Measurements from ENCODE around the gene ASAH2. TPM values are rescaled to one million over a fixed set of nuclear protein-coding genes. Genes with fewer than 3 reads are reported as not detected.

Gene ASAH2
- polyA plus RNA-seq, 1 donor from 2014 or later: 4.3 TPM

GRCh38 chr10:50254479-50254878 lies 3.2 kb upstream of the ASAH2 start:
- Histone ChIP-seq H3K27ac (ENCODE audit: low read length) (no peak overlapping the region), H3K9ac (ENCODE audit: low read length) (no peak overlapping the region), H3K36me3 (ENCODE audit: insufficient read depth, low read length) (no peaks in the 10 kb centered on the region), H3K27me3 (ENCODE audit: insufficient read depth, low read depth, low read length) (no peaks in the 10 kb centered on the region), H2AFZ (ENCODE audit: low read depth, low read length) (no peak overlapping the region), H4K20me1 (ENCODE audit: insufficient read depth) (no peaks in the 10 kb centered on the region), H3K9me2 (ENCODE audit: insufficient read depth, low read length) (no peaks in the 10 kb centered on the region), H3K4me2 (ENCODE audit: low read length) (no peak overlapping the region), H3K4me3 (ENCODE audit: low read length) (no peak overlapping the region), H3F3A (ENCODE audit: insufficient read depth, low read length, poor library complexity, severe bottlenecking) (no peaks in the 10 kb centered on the region), H3K79me2 (replicated peaks; ENCODE audit: insufficient read depth, low read length) (no peaks in the 10 kb centered on the region), H3K9me3 (ENCODE audit: low read length) (no peaks in the 10 kb centered on the region)
- TF ChIP-seq SMC3 (conservative IDR thresholded peaks at IDR 0.05; ENCODE audit: poor library complexity) (no peak), REST (IDR thresholded peaks at IDR 0.05; ENCODE audit: borderline replicate concordance) (no peak), MXI1 (conservative IDR thresholded peaks at IDR 0.05; ENCODE audit: poor library complexity, severe bottlenecking) (no peak), CTCF (IDR thresholded peaks at IDR 0.05; ENCODE audit: poor library complexity, severe bottlenecking) (no peak), TAF1 (IDR thresholded peaks at IDR 0.05; ENCODE audit: low read depth) (no peak), POLR2AphosphoS5 (IDR thresholded peaks at IDR 0.05) (no peak), RAD21 (conservative IDR thresholded peaks at IDR 0.05) (no peak), EZH2 (IDR thresholded peaks at IDR 0.05; ENCODE audit: borderline replicate concordance, insufficient read depth, low read length, poor library complexity, severe bottlenecking) (no peak), EP300 (conservative IDR thresholded peaks at IDR 0.05; ENCODE audit: poor library complexity, severe bottlenecking) (no peak)

GRCh38 chr10:50250096-50250854 lies 1.0 kb downstream of the ASAH2 start:
- H3K4me3 ChIP-seq (ENCODE audit: low read length): no peak overlapping the region
- no peaks in the 10 kb centered on the region for H3K27me3 ChIP-seq (ENCODE audit: insufficient read depth, low read depth, low read length)
- H3K9me2 ChIP-seq (ENCODE audit: insufficient read depth, low read length): no peaks in the 10 kb centered on the region
- no peaks in the 10 kb centered on the region for H3K79me2 ChIP-seq (replicated peaks; ENCODE audit: insufficient read depth, low read length)
- H3F3A ChIP-seq (ENCODE audit: insufficient read depth, low read length, poor library complexity, severe bottlenecking): no peaks in the 10 kb centered on the region
- no peak for TF ChIP-seq MXI1 (conservative IDR thresholded peaks at IDR 0.05; ENCODE audit: poor library complexity, severe bottlenecking)
- no peak for TF ChIP-seq REST (IDR thresholded peaks at IDR 0.05; ENCODE audit: borderline replicate concordance)
- TF ChIP-seq EP300 (conservative IDR thresholded peaks at IDR 0.05; ENCODE audit: poor library complexity, severe bottlenecking): no peak
- no peak for TF ChIP-seq SMC3 (conservative IDR thresholded peaks at IDR 0.05; ENCODE audit: poor library complexity)
- H2AFZ ChIP-seq (ENCODE audit: low read depth, low read length): no peak overlapping the region
- no peak overlapping the region for H3K9ac ChIP-seq (ENCODE audit: low read length)
- H3K27ac ChIP-seq (ENCODE audit: low read length): no peak overlapping the region
- H4K20me1 ChIP-seq (ENCODE audit: insufficient read depth): no peaks in the 10 kb centered on the region
- H3K4me2 ChIP-seq (ENCODE audit: low read length): no peak overlapping the region
- no peaks in the 10 kb centered on the region for H3K36me3 ChIP-seq (ENCODE audit: insufficient read depth, low read length)
- H3K9me3 ChIP-seq (ENCODE audit: low read length): no peaks in the 10 kb centered on the region

Measured in neural cell (in vitro differentiated cells).